Mucosa of descending colon (tissue), 3 donors: Measurements from ENCODE around the gene RELN. TPM values are rescaled to one million over a fixed set of nuclear protein-coding genes. Genes with fewer than 3 reads are reported as not detected.

Experiments used
- ATAC-seq: fragments of 200-7000 bp; cut with Tn5 transposase; one replicate; pipeline ENCODE4 v1.9.1; 2020; ENCODE audit warnings: mild to moderate bottlenecking, moderate library complexity
- DNase-seq, 3 donors: peaks; one replicate each; pipeline ENCODE4 v3.0.0-alpha.2; 2020
- H3K36me3 ChIP-seq: fragments of 200-600 bp; one replicate; pipeline ENCODE4 v1.8.0; 2021; ENCODE audit warnings: low read depth, mild to moderate bottlenecking
- H3K4me1 ChIP-seq: fragments of 200-600 bp; one replicate; pipeline ENCODE4 v1.8.0; 2021; ENCODE audit warnings: low read depth, mild to moderate bottlenecking
- H3K4me3 ChIP-seq: fragments of 200-600 bp; one replicate; pipeline ENCODE4 v1.8.0; 2021; ENCODE audit warnings: mild to moderate bottlenecking
- H3K9me3 ChIP-seq: fragments of 200-600 bp; one replicate; pipeline ENCODE4 v1.8.0; 2021; ENCODE audit warnings: mild to moderate bottlenecking
- CTCF ChIP-seq: fragments of 200-600 bp; IDR thresholded peaks from one replicate; pipeline ENCODE4 v1.8.0; 2022; ENCODE audit warnings: antibody characterized with exemption, mild to moderate bottlenecking
- intact Hi-C, 2 donors: fragments of 100-400 bp; cut with DNase I in 1 of 2; cut with micrococcal nuclease in 1 of 2; formaldehyde crosslinking; loops; one replicate each; pipeline versions ENCODE4 v1.11.0 to v1.11.1; 2022; cut with DNase I, micrococcal nuclease
- total RNA-seq, 3 donors: library from RNA; stranded (reverse); fragmentation: NEBNext Ultra II Directional in 2 of 3; extraction: Animal tissue kit (Norgen Biotek cat#: 25700) in 2 of 3; gene quantifications; one replicate each; pipeline versions ENCODE4 v1.2.1 to v1.2.4, GENCODE V29; 2021 to 2023
- donor health status: DM: no; HTN: no; CAD: no; lungs with moderate emphysema.
- donor health status: DM: no; HTN: no; CAD: no.
- donor health status: DM: no; HTN: yes; CAD: no.

RELN gene
- total RNA-seq, 3 donors from 2014 or later = 1.1 to 4.4 (median 2.4) TPM

DNA sequence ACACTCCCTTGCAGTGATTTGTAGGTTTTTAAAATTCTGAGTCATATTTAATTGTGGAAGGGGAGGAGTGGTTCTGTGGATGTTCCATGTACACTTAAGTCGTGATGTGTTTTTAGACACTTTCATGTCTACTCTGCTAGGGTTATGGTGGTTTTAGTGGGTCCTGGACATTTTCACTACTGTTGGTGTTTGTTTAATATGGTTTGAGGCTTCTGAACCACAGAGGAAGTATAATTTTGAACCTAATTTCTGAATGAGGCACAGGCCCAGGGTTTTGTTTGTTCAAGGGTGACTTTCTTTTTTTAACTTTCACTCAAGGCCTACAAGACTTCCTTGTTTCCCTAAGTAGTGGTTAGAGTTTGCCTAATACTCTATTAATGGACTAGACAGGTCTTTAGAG, 556.7 kb downstream of the RELN start:
- no peaks in the 10 kb centered on the region for H3K4me1 ChIP-seq
- no peaks in the 10 kb centered on the region for H3K36me3 ChIP-seq
- intact Hi-C loops = no loop called here
- ATAC-seq (no peak), DNase-seq (no peak)
- H3K4me3 ChIP-seq = no peak overlapping the region
- H3K9me3 ChIP-seq = no peaks in the 10 kb centered on the region
- TF ChIP-seq CTCF = no peak

DNA sequence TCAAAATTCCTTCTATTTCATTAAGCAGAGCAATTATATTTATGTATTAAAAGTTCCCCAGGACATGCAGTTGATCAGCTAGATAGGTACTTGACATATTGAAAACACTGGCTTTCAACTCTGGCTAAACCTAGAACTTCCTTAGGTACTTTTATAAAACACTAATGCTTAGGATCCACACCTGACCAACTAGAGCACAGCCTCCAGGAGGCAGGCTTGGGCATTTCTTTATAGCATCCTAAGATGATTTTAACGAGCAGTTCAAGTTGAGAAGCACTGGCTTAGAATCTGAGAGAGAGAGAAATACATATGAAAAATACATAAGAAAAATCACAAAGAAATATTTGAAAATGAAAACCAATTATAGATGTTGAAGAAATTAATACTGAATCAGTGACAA, 564.3 kb downstream of the RELN start:
- Histone ChIP-seq H3K4me3 (no peak overlapping the region), H3K9me3 (no peaks in the 10 kb centered on the region), H3K4me1 (no peaks in the 10 kb centered on the region), H3K36me3 (no peaks in the 10 kb centered on the region)
- intact Hi-C loops = no loop called here
- no peak for TF ChIP-seq CTCF
- no peak for DNase-seq
- ATAC-seq = no peak

DNA sequence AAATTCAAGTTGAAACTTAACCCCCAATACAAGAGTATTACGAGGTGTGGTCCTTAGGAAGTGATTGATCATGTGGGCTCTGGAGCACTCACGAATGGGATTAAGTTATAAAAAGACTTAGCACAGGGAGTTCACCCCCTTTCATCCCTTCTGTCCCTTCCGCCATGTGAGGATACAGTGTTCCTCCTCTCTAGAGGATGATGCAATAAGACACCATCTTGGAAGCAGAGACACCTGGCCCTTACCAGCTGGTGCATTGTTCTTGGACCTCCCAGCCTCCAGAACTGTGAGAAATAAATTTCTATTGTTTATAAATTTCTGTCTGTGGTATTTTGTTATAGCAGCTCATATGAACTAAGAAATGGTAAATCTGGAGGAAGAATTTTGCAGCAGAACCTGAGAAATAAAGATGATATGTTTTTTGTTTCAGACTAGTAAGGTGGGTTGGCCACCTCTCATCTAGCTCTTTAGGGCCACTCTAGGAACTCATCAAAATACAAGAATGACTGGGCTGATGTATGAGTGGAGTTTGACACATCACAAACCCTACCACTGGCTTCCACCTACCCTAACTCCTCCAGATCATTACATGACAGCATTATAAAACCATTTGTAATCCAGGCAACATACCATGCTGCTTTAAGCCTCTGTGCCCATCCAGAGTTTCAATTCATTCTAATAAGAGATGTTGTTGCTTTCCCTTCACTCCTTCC, 565.8 kb downstream of the RELN start:
- H3K9me3 ChIP-seq = no peaks in the 10 kb centered on the region
- no peaks in the 10 kb centered on the region for H3K4me1 ChIP-seq
- intact Hi-C loops = no loop called here
- H3K36me3 ChIP-seq = no peaks in the 10 kb centered on the region
- H3K4me3 ChIP-seq = no peak overlapping the region
- DNase-seq = no peak
- TF ChIP-seq CTCF = no peak
- ATAC-seq = no peak

Other genes with a start within 250 kb of the RELN start
- gene ORC5, start 218.4 kb upstream of the RELN start, total RNA-seq = 10 to 100 TPM; 14.9 to 17.6 (median 15.5) TPM